ENCODE data around the gene TPTE2. TPM values are rescaled to one million over a fixed set of nuclear protein-coding genes. Genes with fewer than 3 reads are reported as not detected.

The TPTE2 gene
- total and polyA plus RNA-seq, 10 of the 15 experiments (the other 5 are each of a cell fraction or from before 2014, with no cell fraction given): 0.31 to 1.9 (median 1.2) TPM

DNA sequence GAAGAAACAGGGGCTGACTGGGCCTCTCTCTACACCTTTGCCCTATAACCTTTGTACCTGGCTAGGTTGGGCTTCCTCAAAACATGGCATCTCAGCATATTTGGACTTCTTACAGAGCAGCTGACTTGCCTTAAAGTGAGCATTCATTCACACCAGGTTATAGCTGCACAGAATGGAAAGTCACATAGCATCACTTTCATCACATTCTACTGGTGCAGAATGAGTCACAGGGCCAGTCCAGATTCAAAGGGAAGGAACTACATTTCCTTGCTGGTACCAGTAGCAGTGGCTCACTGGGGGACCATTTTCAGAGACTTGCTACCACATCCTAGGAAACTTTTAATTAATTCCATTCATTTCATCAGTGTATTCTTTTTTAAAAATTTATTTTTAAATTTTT, 20.3 kb upstream of the TPTE2 start (continued):
- TF ChIP-seq, protein P1, sequence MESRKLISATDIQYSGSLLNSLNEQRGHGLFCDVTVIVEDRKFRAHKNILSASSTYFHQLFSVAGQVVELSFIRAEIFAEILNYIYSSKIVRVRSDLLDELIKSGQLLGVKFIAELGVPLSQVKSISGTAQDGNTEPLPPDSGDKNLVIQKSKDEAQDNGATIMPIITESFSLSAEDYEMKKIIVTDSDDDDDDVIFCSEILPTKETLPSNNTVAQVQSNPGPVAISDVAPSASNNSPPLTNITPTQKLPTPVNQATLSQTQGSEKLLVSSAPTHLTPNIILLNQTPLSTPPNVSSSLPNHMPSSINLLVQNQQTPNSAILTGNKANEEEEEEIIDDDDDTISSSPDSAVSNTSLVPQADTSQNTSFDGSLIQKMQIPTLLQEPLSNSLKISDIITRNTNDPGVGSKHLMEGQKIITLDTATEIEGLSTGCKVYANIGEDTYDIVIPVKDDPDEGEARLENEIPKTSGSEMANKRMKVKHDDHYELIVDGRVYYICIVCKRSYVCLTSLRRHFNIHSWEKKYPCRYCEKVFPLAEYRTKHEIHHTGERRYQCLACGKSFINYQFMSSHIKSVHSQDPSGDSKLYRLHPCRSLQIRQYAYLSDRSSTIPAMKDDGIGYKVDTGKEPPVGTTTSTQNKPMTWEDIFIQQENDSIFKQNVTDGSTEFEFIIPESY (IDR thresholded peaks at IDR 0.05): no peak
- TF ChIP-seq GATAD2B (conservative IDR thresholded peaks at IDR 0.05; ENCODE audit: low read depth): no peak
- TF ChIP-seq, protein P2, sequence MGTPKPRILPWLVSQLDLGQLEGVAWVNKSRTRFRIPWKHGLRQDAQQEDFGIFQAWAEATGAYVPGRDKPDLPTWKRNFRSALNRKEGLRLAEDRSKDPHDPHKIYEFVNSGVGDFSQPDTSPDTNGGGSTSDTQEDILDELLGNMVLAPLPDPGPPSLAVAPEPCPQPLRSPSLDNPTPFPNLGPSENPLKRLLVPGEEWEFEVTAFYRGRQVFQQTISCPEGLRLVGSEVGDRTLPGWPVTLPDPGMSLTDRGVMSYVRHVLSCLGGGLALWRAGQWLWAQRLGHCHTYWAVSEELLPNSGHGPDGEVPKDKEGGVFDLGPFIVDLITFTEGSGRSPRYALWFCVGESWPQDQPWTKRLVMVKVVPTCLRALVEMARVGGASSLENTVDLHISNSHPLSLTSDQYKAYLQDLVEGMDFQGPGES (IDR thresholded peaks at IDR 0.05): no peak
- no peak for TF ChIP-seq YY1 (IDR thresholded peaks at IDR 0.05; ENCODE audit: low read depth, low read length)

DNA sequence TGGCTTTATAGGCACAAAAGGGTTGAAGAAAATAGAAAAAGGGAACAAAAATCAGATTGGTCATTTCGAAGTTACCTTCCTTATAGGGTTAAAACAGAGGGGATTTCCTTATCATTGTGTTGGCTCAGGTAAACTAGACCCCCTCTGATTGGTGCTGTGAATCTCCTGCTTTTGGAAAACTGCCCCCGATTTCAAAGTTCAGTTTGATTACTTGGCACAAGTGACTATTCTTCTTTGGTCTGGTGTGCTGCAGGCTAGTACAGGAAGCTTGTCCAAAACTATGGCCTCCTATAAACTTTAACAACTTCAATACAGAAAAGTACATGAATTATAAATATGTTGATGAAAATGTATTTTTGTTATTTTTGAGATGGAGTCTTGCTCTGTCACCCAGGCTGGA, 13.9 kb upstream of the TPTE2 start:
- in situ Hi-C loops (cut with MboI): no loop called here
- intact Hi-C loops (cut with micrococcal nuclease; ENCODE audit: unreplicated experiment): no loop called here
- H3K9ac ChIP-seq (ENCODE audit: control insufficient read depth, insufficient read depth, low read length): no peak overlapping the region
- H2AFZ ChIP-seq (ENCODE audit: control insufficient read depth, low read depth, low read length): no peak overlapping the region
- RAD21 ChIA-PET (ENCODE audit: unreplicated experiment): interaction anchor here (0.6 kb wide), 1 partner anchor 26 kb away, joined by 4 read pairs; no protein-coding TSS in a partner anchor
- DNase-seq (ENCODE audit: low read depth, low spot score): no peak
- no peaks in the 10 kb centered on the region; the same call in 1 of the 2 replicates for H3K4me1 ChIP-seq (ENCODE audit: control insufficient read depth, insufficient read depth, low read length)
- no peak for ATAC-seq
- FAIRE-seq: peak; percentile 62
- 44% methylated on average over 2 of the region's 2 CpGs for WGBS (ENCODE audit: insufficient coverage, insufficient replicate concordance, low lambda C conversion rate, missing lambda C conversion rate)
- no peaks in the 10 kb centered on the region for H4K20me1 ChIP-seq (ENCODE audit: control insufficient read depth, insufficient read depth)
- no peaks in the 10 kb centered on the region for H3K79me2 ChIP-seq (ENCODE audit: control insufficient read depth, insufficient read depth, low read length)
- CTCF ChIA-PET: interaction anchor here (1.1 kb wide), 1 partner anchor 12 kb away, joined by 4 read pairs; no protein-coding TSS in a partner anchor
- no peaks in the 10 kb centered on the region for H3K27me3 ChIP-seq (replicated peaks in 1 of 2; ENCODE audit: control insufficient read depth in 2 of 2, insufficient read depth in 2 of 2, low read length in 1 of 2)
- POLR2A ChIA-PET: no interaction called here
- no peak overlapping the region for H3K4me3 ChIP-seq
- BruUV-seq (replicated peaks): no TSS peak
- no peaks in the 10 kb centered on the region for H3K36me3 ChIP-seq (ENCODE audit: control insufficient read depth in 2 of 2, insufficient read depth in 2 of 2, low read length in 1 of 2)
- SMC1A ChIA-PET (ENCODE audit: uncharacterized antibody, unreplicated experiment): interaction anchor here (3.5 kb wide), 1 partner anchor 11 kb away, joined by 10 read pairs; no protein-coding TSS in a partner anchor
- H3K27ac ChIP-seq (ENCODE audit: control insufficient read depth, insufficient read depth): no peak overlapping the region
- H3K4me2 ChIP-seq (ENCODE audit: control insufficient read depth, insufficient read depth): no peak overlapping the region
- H3K9me3 ChIP-seq (replicated peaks; ENCODE audit: control insufficient read depth, insufficient read depth, low read length): no peaks in the 10 kb centered on the region
- TF ChIP-seq JUNB (IDR thresholded peaks at IDR 0.05): no peak
- TF ChIP-seq CHD2 (IDR thresholded peaks at IDR 0.05; ENCODE audit: borderline replicate concordance, low read depth, low read length): no peak
- TF ChIP-seq, protein P2 (IDR thresholded peaks at IDR 0.05): no peak
- no peak for TF ChIP-seq KLF5 (IDR thresholded peaks at IDR 0.05; ENCODE audit: partially characterized antibody)
- TF ChIP-seq POLR2AphosphoS5 (IDR thresholded peaks at IDR 0.05; ENCODE audit: low read length): no peak
- TF ChIP-seq, protein P3, sequence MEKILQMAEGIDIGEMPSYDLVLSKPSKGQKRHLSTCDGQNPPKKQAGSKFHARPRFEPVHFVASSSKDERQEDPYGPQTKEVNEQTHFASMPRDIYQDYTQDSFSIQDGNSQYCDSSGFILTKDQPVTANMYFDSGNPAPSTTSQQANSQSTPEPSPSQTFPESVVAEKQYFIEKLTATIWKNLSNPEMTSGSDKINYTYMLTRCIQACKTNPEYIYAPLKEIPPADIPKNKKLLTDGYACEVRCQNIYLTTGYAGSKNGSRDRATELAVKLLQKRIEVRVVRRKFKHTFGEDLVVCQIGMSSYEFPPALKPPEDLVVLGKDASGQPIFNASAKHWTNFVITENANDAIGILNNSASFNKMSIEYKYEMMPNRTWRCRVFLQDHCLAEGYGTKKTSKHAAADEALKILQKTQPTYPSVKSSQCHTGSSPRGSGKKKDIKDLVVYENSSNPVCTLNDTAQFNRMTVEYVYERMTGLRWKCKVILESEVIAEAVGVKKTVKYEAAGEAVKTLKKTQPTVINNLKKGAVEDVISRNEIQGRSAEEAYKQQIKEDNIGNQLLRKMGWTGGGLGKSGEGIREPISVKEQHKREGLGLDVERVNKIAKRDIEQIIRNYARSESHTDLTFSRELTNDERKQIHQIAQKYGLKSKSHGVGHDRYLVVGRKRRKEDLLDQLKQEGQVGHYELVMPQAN (conservative IDR thresholded peaks at IDR 0.05): no peak
- TF ChIP-seq SRF (IDR thresholded peaks at IDR 0.05; ENCODE audit: low read depth in 2 of 2, low read length in 2 of 2): no peak
- no peak for TF ChIP-seq TBL1XR1 (IDR thresholded peaks at IDR 0.05; ENCODE audit: low read depth, low read length)
- TF ChIP-seq, protein P4, sequence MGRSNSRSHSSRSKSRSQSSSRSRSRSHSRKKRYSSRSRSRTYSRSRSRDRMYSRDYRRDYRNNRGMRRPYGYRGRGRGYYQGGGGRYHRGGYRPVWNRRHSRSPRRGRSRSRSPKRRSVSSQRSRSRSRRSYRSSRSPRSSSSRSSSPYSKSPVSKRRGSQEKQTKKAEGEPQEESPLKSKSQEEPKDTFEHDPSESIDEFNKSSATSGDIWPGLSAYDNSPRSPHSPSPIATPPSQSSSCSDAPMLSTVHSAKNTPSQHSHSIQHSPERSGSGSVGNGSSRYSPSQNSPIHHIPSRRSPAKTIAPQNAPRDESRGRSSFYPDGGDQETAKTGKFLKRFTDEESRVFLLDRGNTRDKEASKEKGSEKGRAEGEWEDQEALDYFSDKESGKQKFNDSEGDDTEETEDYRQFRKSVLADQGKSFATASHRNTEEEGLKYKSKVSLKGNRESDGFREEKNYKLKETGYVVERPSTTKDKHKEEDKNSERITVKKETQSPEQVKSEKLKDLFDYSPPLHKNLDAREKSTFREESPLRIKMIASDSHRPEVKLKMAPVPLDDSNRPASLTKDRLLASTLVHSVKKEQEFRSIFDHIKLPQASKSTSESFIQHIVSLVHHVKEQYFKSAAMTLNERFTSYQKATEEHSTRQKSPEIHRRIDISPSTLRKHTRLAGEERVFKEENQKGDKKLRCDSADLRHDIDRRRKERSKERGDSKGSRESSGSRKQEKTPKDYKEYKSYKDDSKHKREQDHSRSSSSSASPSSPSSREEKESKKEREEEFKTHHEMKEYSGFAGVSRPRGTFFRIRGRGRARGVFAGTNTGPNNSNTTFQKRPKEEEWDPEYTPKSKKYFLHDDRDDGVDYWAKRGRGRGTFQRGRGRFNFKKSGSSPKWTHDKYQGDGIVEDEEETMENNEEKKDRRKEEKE (IDR thresholded peaks at IDR 0.05): no peak
- TF ChIP-seq RFX5 (IDR thresholded peaks at IDR 0.05; ENCODE audit: low read depth, low read length): no peak
- TF ChIP-seq FOS (IDR thresholded peaks at IDR 0.05; ENCODE audit: borderline replicate concordance, extremely low read depth, insufficient read length): no peak
